ENCODE results near the gene WNT2.
"Not testable (repeated sequence)": the region's sequence is repeated elsewhere in the genome, so short reads cannot be mapped to it uniquely, and the experiment has no call there.

The WNT2 gene

GRCh38 chr7:117248829-117249228 lies 74.0 kb downstream of the WNT2 start:
- Histone ChIP-seq H3K27ac (ENCODE audit: low read depth, low read length) (no peak overlapping the region), H3K4me3 (ENCODE audit: low read length) (no peak overlapping the region), H3K9ac (ENCODE audit: low read length) (no peak overlapping the region), H3K4me1 (ENCODE audit: control insufficient read depth, insufficient read depth, low read length) (no peaks in the 10 kb centered on the region), H3K36me3 (ENCODE audit: control insufficient read depth, insufficient read depth, low read length) (no peaks in the 10 kb centered on the region), H3K27me3 (ENCODE audit: control insufficient read depth, insufficient read depth, low read length) (no peaks in the 10 kb centered on the region)

DNA sequence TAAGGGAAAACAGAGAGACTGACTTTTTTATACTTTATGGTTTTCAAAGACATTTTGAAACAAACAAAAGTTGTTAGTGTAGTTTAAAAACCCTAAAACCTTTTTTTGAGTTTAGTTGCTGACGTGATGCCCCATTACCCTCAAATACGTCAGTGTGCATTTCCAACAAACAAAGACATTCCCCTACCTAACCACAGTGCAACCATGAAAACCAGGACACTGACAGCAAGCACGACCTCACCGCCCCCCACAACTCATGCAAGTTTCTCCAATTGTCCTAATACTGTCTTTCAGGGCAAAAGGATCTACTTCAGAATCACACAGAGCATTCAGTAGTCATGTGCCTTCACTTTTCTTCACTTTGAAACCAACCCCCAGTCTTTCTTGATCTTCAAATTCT lies 75.0 kb downstream of the WNT2 start:
- no peaks in the 10 kb centered on the region for H3K27me3 ChIP-seq (ENCODE audit: control insufficient read depth, insufficient read depth, low read length)
- no peaks in the 10 kb centered on the region for H3K4me1 ChIP-seq (ENCODE audit: control insufficient read depth, insufficient read depth, low read length)
- no peaks in the 10 kb centered on the region for H3K36me3 ChIP-seq (ENCODE audit: control insufficient read depth, insufficient read depth, low read length)
- no peak overlapping the region for H3K4me3 ChIP-seq (ENCODE audit: low read length)
- H3K9ac ChIP-seq (ENCODE audit: low read length): no peak overlapping the region
- no peak overlapping the region for H3K27ac ChIP-seq (ENCODE audit: low read depth, low read length)

- H3K36me3 ChIP-seq (ENCODE audit: control insufficient read depth, insufficient read depth, low read length); H3K27ac ChIP-seq (ENCODE audit: low read depth, low read length); H3K27me3 ChIP-seq (ENCODE audit: control insufficient read depth, insufficient read depth, low read length); H3K4me1 ChIP-seq (ENCODE audit: control insufficient read depth, insufficient read depth, low read length); H3K4me3 ChIP-seq (ENCODE audit: low read length); H3K9ac ChIP-seq (ENCODE audit: low read length): not testable (repeated sequence)
Measured at GRCh38 chr7:117245703-117246102, 77.2 kb downstream of the WNT2 start.

GRCh38 chr7:117243390-117243789 lies 79.5 kb downstream of the WNT2 start:
- no peaks in the 10 kb centered on the region for H3K27me3 ChIP-seq (ENCODE audit: control insufficient read depth, insufficient read depth, low read length)
- no peak overlapping the region for H3K9ac ChIP-seq (ENCODE audit: low read length)
- no peaks in the 10 kb centered on the region for H3K4me1 ChIP-seq (ENCODE audit: control insufficient read depth, insufficient read depth, low read length)
- no peak overlapping the region for H3K27ac ChIP-seq (ENCODE audit: low read depth, low read length)
- no peaks in the 10 kb centered on the region for H3K36me3 ChIP-seq (ENCODE audit: control insufficient read depth, insufficient read depth, low read length)
- H3K4me3 ChIP-seq (ENCODE audit: low read length): no peak overlapping the region

GRCh38 chr7:117241088-117241487 lies 81.8 kb downstream of the WNT2 start:
- Histone ChIP-seq H3K4me1 (ENCODE audit: control insufficient read depth, insufficient read depth, low read length) (no peaks in the 10 kb centered on the region), H3K27me3 (ENCODE audit: control insufficient read depth, insufficient read depth, low read length) (no peaks in the 10 kb centered on the region), H3K27ac (ENCODE audit: low read depth, low read length) (no peak overlapping the region), H3K4me3 (ENCODE audit: low read length) (no peak overlapping the region), H3K9ac (ENCODE audit: low read length) (no peak overlapping the region), H3K36me3 (ENCODE audit: control insufficient read depth, insufficient read depth, low read length) (no peaks in the 10 kb centered on the region)

- Histone ChIP-seq H3K27me3 (ENCODE audit: control insufficient read depth, insufficient read depth, low read length) (no peaks in the 10 kb centered on the region), H3K4me3 (ENCODE audit: low read length) (no peak overlapping the region), H3K36me3 (ENCODE audit: control insufficient read depth, insufficient read depth, low read length) (no peaks in the 10 kb centered on the region), H3K27ac (ENCODE audit: low read depth, low read length) (no peak overlapping the region), H3K4me1 (ENCODE audit: control insufficient read depth, insufficient read depth, low read length) (no peaks in the 10 kb centered on the region), H3K9ac (ENCODE audit: low read length) (no peak overlapping the region)
Measured at GRCh38 chr7:117238937-117239336, 83.9 kb downstream of the WNT2 start.

DNA sequence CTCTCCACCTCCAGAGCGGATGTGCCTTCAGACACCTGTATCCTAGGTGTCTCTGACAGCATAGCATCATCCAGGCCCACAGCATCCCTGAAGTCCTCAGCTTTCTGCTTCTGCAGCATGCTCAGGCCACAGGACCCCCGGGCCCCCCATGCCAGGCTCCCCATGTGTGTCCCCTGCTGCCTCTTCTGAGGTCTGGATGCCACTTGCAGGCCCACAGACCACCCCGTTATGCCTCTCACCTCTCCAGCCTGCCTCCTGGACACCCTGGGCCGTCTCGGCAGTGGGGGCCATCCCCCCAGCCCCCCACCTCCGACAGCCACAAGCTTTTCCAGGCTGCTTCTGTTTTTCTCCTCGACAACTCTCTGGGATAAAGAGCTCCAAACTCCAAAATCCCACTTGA lies 84.4 kb downstream of the WNT2 start:
- no peak overlapping the region for H3K9ac ChIP-seq (ENCODE audit: low read length)
- no peak overlapping the region for H3K27ac ChIP-seq (ENCODE audit: low read depth, low read length)
- no peaks in the 10 kb centered on the region for H3K36me3 ChIP-seq (ENCODE audit: control insufficient read depth, insufficient read depth, low read length)
- H3K27me3 ChIP-seq (ENCODE audit: control insufficient read depth, insufficient read depth, low read length): no peaks in the 10 kb centered on the region
- H3K4me1 ChIP-seq (ENCODE audit: control insufficient read depth, insufficient read depth, low read length): no peaks in the 10 kb centered on the region
- H3K4me3 ChIP-seq (ENCODE audit: low read length): no peak overlapping the region

DNA sequence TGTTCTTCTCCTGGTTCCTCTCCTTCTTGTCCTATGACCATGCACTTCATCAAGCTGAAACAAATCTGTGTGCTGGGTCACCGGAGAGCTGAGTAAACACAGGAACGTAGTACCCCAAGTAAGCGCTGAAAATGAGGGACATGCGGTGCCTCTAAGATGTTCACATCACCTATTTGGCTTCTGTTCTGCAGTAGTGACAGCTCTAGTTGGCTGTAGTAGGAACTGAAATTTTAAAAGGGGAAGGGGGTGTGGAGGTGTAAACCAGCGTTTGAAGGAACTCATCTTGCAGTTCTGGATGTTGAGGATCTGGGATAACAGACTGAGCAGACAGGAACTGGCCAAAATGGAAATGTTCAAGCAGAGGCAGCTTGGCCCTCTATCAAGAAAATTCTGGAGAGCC lies 85.2 kb downstream of the WNT2 start:
- Histone ChIP-seq H3K4me1 (ENCODE audit: control insufficient read depth, insufficient read depth, low read length) (no peaks in the 10 kb centered on the region), H3K27ac (ENCODE audit: low read depth, low read length) (no peak overlapping the region), H3K9ac (ENCODE audit: low read length) (no peak overlapping the region), H3K36me3 (ENCODE audit: control insufficient read depth, insufficient read depth, low read length) (no peaks in the 10 kb centered on the region), H3K4me3 (ENCODE audit: low read length) (no peak overlapping the region), H3K27me3 (ENCODE audit: control insufficient read depth, insufficient read depth, low read length) (no peaks in the 10 kb centered on the region)

DNA sequence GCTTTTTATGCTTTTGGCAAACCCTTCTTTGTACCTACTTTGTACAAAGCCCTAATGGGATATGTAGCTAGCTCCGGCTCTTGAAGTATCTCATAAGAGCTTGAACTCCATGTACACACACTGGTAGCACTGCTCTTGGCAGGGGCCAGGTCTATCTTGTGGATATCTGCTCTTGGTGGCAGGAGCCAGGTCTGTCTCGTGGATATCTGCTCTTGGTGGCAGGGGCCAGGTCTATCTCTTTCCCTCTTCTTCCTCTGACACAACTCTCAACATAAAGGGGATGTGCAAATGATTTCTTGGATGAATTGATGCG lies 91.9 kb downstream of the WNT2 start:
- Histone ChIP-seq H3K36me3 (ENCODE audit: control insufficient read depth, insufficient read depth, low read length) (no peaks in the 10 kb centered on the region), H3K9ac (ENCODE audit: low read length) (no peak overlapping the region), H3K4me3 (ENCODE audit: low read length) (no peak overlapping the region), H3K27ac (ENCODE audit: low read depth, low read length) (no peak overlapping the region), H3K4me1 (ENCODE audit: control insufficient read depth, insufficient read depth, low read length) (no peaks in the 10 kb centered on the region), H3K27me3 (ENCODE audit: control insufficient read depth, insufficient read depth, low read length) (no peaks in the 10 kb centered on the region)

DNA sequence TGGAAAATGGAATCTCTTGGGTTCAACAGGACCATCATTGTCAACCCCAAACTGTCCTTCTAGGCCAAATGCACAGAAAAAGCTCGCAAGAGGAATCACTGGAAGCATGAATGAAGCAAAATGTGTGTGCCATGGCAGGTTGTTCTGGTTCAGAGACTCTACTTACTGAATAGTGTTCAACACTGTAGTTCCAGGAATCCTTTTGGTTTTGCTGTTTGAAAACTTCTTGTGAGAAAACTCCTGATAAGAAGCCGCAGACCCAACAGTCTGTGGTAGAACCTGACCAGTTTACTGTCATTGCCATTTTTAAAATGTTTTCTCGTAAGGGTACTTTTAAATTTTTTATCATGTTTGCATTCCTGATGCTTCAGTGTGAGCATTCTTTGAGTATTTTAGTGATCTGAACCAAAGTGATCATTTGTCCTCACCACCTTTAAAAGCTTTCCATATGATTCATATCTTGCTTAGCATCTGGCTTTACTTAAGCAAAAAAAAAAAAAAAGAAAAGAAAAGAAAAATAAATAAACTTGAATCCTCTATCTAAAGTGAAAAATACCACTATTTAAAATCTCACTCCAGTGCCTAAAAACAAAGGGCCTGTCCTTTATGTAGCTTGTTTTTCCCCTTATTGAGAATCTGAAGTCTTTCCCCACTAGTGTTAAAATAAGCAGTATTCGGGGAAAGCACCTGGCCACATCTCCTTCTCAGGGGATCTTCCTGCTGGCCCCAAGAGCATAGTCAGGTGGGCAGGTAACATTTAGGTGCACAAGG lies 92.4 kb downstream of the WNT2 start:
- H3K27ac ChIP-seq (ENCODE audit: low read depth, low read length): no peak overlapping the region
- no peak overlapping the region for H3K9ac ChIP-seq (ENCODE audit: low read length)
- no peak overlapping the region for H3K4me3 ChIP-seq (ENCODE audit: low read length)
- no peaks in the 10 kb centered on the region for H3K36me3 ChIP-seq (ENCODE audit: control insufficient read depth, insufficient read depth, low read length)
- no peaks in the 10 kb centered on the region for H3K27me3 ChIP-seq (ENCODE audit: control insufficient read depth, insufficient read depth, low read length)
- no peaks in the 10 kb centered on the region for H3K4me1 ChIP-seq (ENCODE audit: control insufficient read depth, insufficient read depth, low read length)

GRCh38 chr7:117229350-117229749 lies 93.5 kb downstream of the WNT2 start:
- Histone ChIP-seq H3K4me1 (ENCODE audit: control insufficient read depth, insufficient read depth, low read length) (no peaks in the 10 kb centered on the region), H3K4me3 (ENCODE audit: low read length) (no peak overlapping the region), H3K27me3 (ENCODE audit: control insufficient read depth, insufficient read depth, low read length) (no peaks in the 10 kb centered on the region), H3K36me3 (ENCODE audit: control insufficient read depth, insufficient read depth, low read length) (no peaks in the 10 kb centered on the region), H3K9ac (ENCODE audit: low read length) (no peak overlapping the region), H3K27ac (ENCODE audit: low read depth, low read length) (no peak overlapping the region)

- Histone ChIP-seq H3K27me3 (ENCODE audit: control insufficient read depth, insufficient read depth, low read length) (no peaks in the 10 kb centered on the region), H3K4me1 (ENCODE audit: control insufficient read depth, insufficient read depth, low read length) (no peaks in the 10 kb centered on the region), H3K9ac (ENCODE audit: low read length) (no peak overlapping the region), H3K27ac (ENCODE audit: low read depth, low read length) (no peak overlapping the region), H3K36me3 (ENCODE audit: control insufficient read depth, insufficient read depth, low read length) (no peaks in the 10 kb centered on the region), H3K4me3 (ENCODE audit: low read length) (no peak overlapping the region)
Measured at GRCh38 chr7:117227091-117227490, 95.8 kb downstream of the WNT2 start.

- Histone ChIP-seq H3K4me1 (ENCODE audit: control insufficient read depth, insufficient read depth, low read length) (no peaks in the 10 kb centered on the region), H3K27ac (ENCODE audit: low read depth, low read length) (no peak overlapping the region), H3K27me3 (ENCODE audit: control insufficient read depth, insufficient read depth, low read length) (no peaks in the 10 kb centered on the region), H3K36me3 (ENCODE audit: control insufficient read depth, insufficient read depth, low read length) (no peaks in the 10 kb centered on the region), H3K4me3 (ENCODE audit: low read length) (no peak overlapping the region), H3K9ac (ENCODE audit: low read length) (no peak overlapping the region)
Measured at GRCh38 chr7:117225536-117225935, 97.3 kb downstream of the WNT2 start.
